Upper lobe of left lung (tissue), 6 donors: Measurements from ENCODE around the gene KRT75. TPM values are rescaled to one million over a fixed set of nuclear protein-coding genes. Genes with fewer than 3 reads are reported as not detected.

Experiments
- ATAC-seq, 2 donors: fragments of 200-7000 bp; cut with Tn5 transposase; one replicate each; pipeline ENCODE4 v1.9.1; 2022; ENCODE audit warnings: mild to moderate bottlenecking in 2 of 2, moderate library complexity in 2 of 2; ENCODE audit not compliant: low FRiP score in 2 of 2
- DNase-seq, 2 donors: peaks; one replicate each; pipeline ENCODE4 v3.0.0-alpha.2; 2019 to 2020
- H3K27ac ChIP-seq, 4 donors: fragments of 200-600 bp; sonication (generic); one replicate each; pipeline ENCODE4 v1.5.1; 2016 to 2019
- H3K27me3 ChIP-seq, 4 donors: fragments of 200-600 bp; sonication (generic); one replicate each; pipeline ENCODE4 v1.5.1; 2017 to 2019
- H3K36me3 ChIP-seq, 4 donors: fragments of 200-600 bp; sonication (generic); one replicate each; pipeline ENCODE4 v1.5.1; 2016 to 2019
- H3K4me1 ChIP-seq, 4 donors: fragments of 200-600 bp; sonication (generic); one replicate each; pipeline ENCODE4 v1.5.1; 2018 to 2019
- H3K4me3 ChIP-seq, 4 donors: fragments of 200-600 bp; sonication (generic); one replicate each; pipeline ENCODE4 v1.5.1; 2017 to 2019; ENCODE audit warnings: mild to moderate bottlenecking in 2 of 4, moderate library complexity in 1 of 4
- H3K9me3 ChIP-seq, 4 donors: fragments of 200-600 bp; sonication (generic); one replicate each; pipeline ENCODE4 v1.5.1; 2018 to 2019
- CTCF ChIP-seq, 6 experiments: fragments of 450-650 bp in 4 of 6; fragments of 200-600 bp in 2 of 6; sonication (generic) in 2 of 6; IDR thresholded peaks; one replicate each; pipeline ENCODE4 v1.5.1; 2016 to 2019; ENCODE audit warnings: antibody characterized with exemption in 6 of 6
- EP300 ChIP-seq, 4 donors: sonication (generic); formaldehyde crosslinking; IDR thresholded peaks; one replicate each; pipeline ENCODE4 v1.5.1; 2017; ENCODE audit warnings: antibody characterized with exemption in 4 of 4, control low read depth in 2 of 4
- POLR2A ChIP-seq, 4 donors: fragments of 450-650 bp; IDR thresholded peaks; one replicate each; pipeline ENCODE4 v1.5.1; 2016 to 2017; ENCODE audit warnings: antibody characterized with exemption in 4 of 4, mild to moderate bottlenecking in 2 of 4
- POLR2AphosphoS5 ChIP-seq, 2 donors: sonication (generic); formaldehyde crosslinking; IDR thresholded peaks; one replicate each; pipeline ENCODE4 v1.5.1; 2017; ENCODE audit warnings: antibody characterized with exemption in 2 of 2
- WGBS, 2 donors: methylation state at CpG; one replicate each; pipeline ENCODE4 v1.1.5; 2017 to 2018; 5-methylcytosine and 5-hydroxymethylcytosine counted together
- total RNA-seq, 6 donors: library from RNA; depleted of rRNA in 4 of 6; stranded (reverse); fragments of >200 nt in 4 of 6; gene quantifications; one replicate each; pipeline versions ENCODE4 v1.1.0 to v1.2.1, GENCODE V29; 2016 to 2021
- donor health status: DM: no; HTN: no; CAD: no; lungs with moderate emphysema.
- donor health status: DM: no; HTN: yes; CAD: no; lungs with severe emphysema.

The KRT75 gene
- total RNA-seq, 6 donors from 2014 or later = not detected

DNA sequence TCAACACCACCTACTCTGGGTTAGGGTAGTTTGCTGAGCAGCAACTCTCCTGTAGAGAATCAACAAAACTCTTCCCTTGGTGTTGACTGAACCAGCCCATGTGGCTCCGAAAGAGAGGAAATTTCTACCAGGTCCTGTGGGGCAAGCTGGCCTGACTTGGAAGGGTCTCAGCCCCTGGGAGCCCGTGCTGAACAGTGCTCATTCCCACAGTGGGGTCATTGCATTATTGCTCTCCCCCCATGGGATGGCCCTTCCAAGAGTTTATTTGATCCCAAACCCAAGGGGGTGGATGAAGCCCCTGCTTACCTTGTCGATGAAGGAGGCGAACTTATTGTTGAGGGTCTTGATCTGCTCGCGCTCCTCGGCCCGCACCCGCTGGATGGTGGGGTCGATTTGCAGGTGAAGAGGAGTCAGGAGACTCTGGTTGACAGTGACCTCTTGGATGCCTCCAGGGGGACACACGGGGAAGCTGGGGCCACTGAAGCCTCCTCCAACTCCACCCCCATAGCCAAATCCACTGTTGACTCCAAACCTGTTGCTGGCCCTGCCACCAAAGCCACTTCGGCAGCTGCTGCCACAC is 580 bp downstream of the KRT75 start:
- ATAC-seq = no peak
- H3K4me3 ChIP-seq = no peak overlapping the region
- no peaks in the 10 kb centered on the region for H3K9me3 ChIP-seq
- no peak for TF ChIP-seq CTCF (IDR thresholded peaks at IDR 0.05)
- no peak for TF ChIP-seq POLR2A (IDR thresholded peaks at IDR 0.05)
- TF ChIP-seq EP300 (IDR thresholded peaks at IDR 0.05) = no peak
- no peak for TF ChIP-seq POLR2AphosphoS5 (IDR thresholded peaks at IDR 0.05)
- peak; percentile 6 to 50 for DNase-seq
- H3K27me3 ChIP-seq = no peaks in the 10 kb centered on the region
- H3K4me1 ChIP-seq = no peaks in the 10 kb centered on the region
- 92% methylated on average over 9 to 12 of the region's 12 CpGs for WGBS, 2 donors
- H3K27ac ChIP-seq = no peak overlapping the region
- H3K36me3 ChIP-seq = no peaks in the 10 kb centered on the region

GRCh38 chr12:52432559-52433207 is 1.5 kb downstream of the KRT75 start:
- ATAC-seq (no peak), DNase-seq (peak in 1 of 2 donors; percentile 7)
- 85 to 89% methylated on average over 6 of the region's 6 CpGs for WGBS, 2 donors
- no peaks in the 10 kb centered on the region for H3K27me3 ChIP-seq
- no peak overlapping the region for H3K4me3 ChIP-seq
- TF ChIP-seq POLR2AphosphoS5 (IDR thresholded peaks at IDR 0.05) (no peak), EP300 (IDR thresholded peaks at IDR 0.05) (no peak), CTCF (IDR thresholded peaks at IDR 0.05) (no peak), POLR2A (IDR thresholded peaks at IDR 0.05) (no peak)
- no peaks in the 10 kb centered on the region for H3K9me3 ChIP-seq
- no peaks in the 10 kb centered on the region for H3K4me1 ChIP-seq
- H3K27ac ChIP-seq = no peak overlapping the region
- H3K36me3 ChIP-seq = no peaks in the 10 kb centered on the region

GRCh38 chr12:52428121-52428520 is 6.0 kb downstream of the KRT75 start:
- TF ChIP-seq CTCF (IDR thresholded peaks at IDR 0.05) (no peak), POLR2AphosphoS5 (IDR thresholded peaks at IDR 0.05) (no peak), POLR2A (IDR thresholded peaks at IDR 0.05) (no peak), EP300 (IDR thresholded peaks at IDR 0.05) (no peak)
- Histone ChIP-seq H3K4me1 (no peaks in the 10 kb centered on the region), H3K36me3 (no peaks in the 10 kb centered on the region), H3K27me3 (no peaks in the 10 kb centered on the region), H3K4me3 (no peak overlapping the region), H3K9me3 (no peaks in the 10 kb centered on the region), H3K27ac (no peak overlapping the region)
- 84 to 88% methylated on average over 6 to 10 of the region's 10 CpGs for WGBS, 2 donors
- ATAC-seq (no peak), DNase-seq (no peak)

DNA sequence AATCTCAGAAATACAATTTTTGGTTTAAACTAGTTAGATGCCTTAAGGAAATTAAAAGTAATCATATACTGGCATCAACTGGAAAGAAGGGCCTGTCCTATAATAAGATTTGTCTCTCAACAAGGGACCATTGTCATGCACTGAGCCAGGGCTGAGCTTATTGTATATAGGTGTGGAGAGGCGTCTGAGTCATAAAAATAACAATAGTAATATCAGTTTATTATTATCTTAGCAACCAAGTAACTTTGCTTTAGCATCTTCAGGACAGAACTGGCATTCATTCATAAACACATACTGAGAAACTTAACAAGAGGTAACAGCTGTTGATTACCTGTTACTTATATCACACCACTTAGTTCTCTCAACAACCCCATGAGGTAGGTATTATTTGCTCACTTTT is 7.1 kb downstream of the KRT75 start:
- ATAC-seq (no peak), DNase-seq (no peak)
- H3K4me3 ChIP-seq = no peak overlapping the region
- H3K27me3 ChIP-seq = no peaks in the 10 kb centered on the region
- no peaks in the 10 kb centered on the region for H3K9me3 ChIP-seq
- H3K27ac ChIP-seq = no peak overlapping the region
- H3K4me1 ChIP-seq = no peaks in the 10 kb centered on the region
- TF ChIP-seq POLR2A (IDR thresholded peaks at IDR 0.05) = no peak
- TF ChIP-seq POLR2AphosphoS5 (IDR thresholded peaks at IDR 0.05) = no peak
- TF ChIP-seq EP300 (IDR thresholded peaks at IDR 0.05) = no peak
- WGBS, 2 donors = 73 to 77% methylated on average over 1 of the region's 1 CpG
- H3K36me3 ChIP-seq = no peaks in the 10 kb centered on the region

DNA sequence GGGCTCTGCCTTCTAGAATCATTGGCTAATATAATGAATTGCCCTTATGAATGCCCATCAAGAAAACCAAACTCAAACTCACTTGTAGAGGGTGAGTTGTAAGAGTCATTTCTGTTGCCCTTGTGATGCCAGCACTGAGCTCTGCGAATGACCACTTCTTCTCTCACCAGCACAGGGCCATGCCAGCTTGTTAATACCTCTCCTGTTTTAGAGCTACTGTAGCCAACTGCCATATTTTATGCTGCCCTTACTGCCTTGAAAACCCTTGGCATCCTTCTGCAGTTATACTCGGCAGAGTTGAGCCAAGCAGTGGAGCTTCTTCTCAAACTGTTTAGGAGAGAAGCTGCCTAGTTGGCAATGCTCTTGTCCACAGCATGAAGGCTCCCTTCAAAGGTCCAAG is 8.1 kb downstream of the KRT75 start:
- no peak overlapping the region for H3K4me3 ChIP-seq
- no peak overlapping the region for H3K27ac ChIP-seq
- ATAC-seq (no peak), DNase-seq (no peak)
- H3K9me3 ChIP-seq = no peaks in the 10 kb centered on the region
- no peak for TF ChIP-seq POLR2A (IDR thresholded peaks at IDR 0.05)
- TF ChIP-seq CTCF (IDR thresholded peaks at IDR 0.05) = no peak
- no peak for TF ChIP-seq EP300 (IDR thresholded peaks at IDR 0.05)
- TF ChIP-seq POLR2AphosphoS5 (IDR thresholded peaks at IDR 0.05) = no peak
- 90 to 92% methylated on average over 2 of the region's 2 CpGs for WGBS, 2 donors
- no peaks in the 10 kb centered on the region for H3K36me3 ChIP-seq
- H3K27me3 ChIP-seq = no peaks in the 10 kb centered on the region
- no peaks in the 10 kb centered on the region for H3K4me1 ChIP-seq
